ENCODE measurements around the gene SLC17A9. TPM values are rescaled to one million over a fixed set of nuclear protein-coding genes. Genes with fewer than 3 reads are reported as not detected.
A peak's percentile ranks its signal among the peaks of the same experiment; 100 is the strongest.

The SLC17A9 gene
- total and polyA plus RNA-seq, 4 donors = 0.69 to 2.4 (median 1.3) TPM

- Histone ChIP-seq H3K36me3 (ENCODE audit: control insufficient read depth, insufficient read depth, low read length) (no peaks in the 10 kb centered on the region), H3K27ac (ENCODE audit: low read depth, low read length) (no peak overlapping the region), H3K27me3 (ENCODE audit: control insufficient read depth, insufficient read depth, low read length) (peaks cover 11% of the 10 kb centered on the region), H3K9me3 (ENCODE audit: control insufficient read depth, insufficient read depth, low read length) (no peaks in the 10 kb centered on the region), H3K4me3 (ENCODE audit: low read depth, low read length) (no peak overlapping the region), H3K4me1 (ENCODE audit: control insufficient read depth, insufficient read depth, low read length) (peaks cover 22% of the 10 kb centered on the region)
- 54% methylated on average over 11 of the region's 11 CpGs for WGBS (ENCODE audit: insufficient coverage)
- DNase-seq (ENCODE audit: low read depth in 4 of 6, low spot score in 6 of 6) = no peak
Measured at GRCh38 chr20:62989201-62989601, 36.7 kb downstream of the SLC17A9 start.

DNA sequence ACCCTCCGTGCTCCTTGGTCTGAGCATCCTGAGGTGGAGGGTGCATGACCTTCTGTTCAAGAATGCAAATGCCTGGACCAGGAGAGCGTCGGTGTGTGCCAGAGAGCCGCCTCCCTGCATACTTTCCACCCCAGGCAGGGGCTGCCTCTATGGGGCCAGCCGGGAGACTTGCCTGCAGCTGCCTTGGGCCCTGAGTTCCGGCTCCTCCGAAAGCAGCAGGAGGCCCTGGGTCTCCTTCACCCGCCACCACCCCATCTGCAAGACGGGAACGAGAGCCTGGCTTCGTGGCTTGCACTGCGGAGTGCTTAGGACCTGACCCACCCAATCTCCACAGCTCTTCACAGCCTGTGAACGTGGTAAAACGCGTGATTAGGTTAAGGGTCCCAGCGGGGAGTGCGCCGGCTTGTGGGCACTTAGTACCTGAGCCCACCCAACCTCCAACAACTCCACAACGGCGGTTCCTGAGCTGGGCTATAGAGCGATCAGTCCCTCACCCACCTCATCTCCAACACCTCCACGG, 37.9 kb downstream of the SLC17A9 start:
- WGBS (ENCODE audit: insufficient coverage) = 74% methylated on average over 21 of the region's 22 CpGs
- H3K27me3 ChIP-seq (ENCODE audit: control insufficient read depth, insufficient read depth, low read length) = peaks cover 12% of the 10 kb centered on the region

DNA sequence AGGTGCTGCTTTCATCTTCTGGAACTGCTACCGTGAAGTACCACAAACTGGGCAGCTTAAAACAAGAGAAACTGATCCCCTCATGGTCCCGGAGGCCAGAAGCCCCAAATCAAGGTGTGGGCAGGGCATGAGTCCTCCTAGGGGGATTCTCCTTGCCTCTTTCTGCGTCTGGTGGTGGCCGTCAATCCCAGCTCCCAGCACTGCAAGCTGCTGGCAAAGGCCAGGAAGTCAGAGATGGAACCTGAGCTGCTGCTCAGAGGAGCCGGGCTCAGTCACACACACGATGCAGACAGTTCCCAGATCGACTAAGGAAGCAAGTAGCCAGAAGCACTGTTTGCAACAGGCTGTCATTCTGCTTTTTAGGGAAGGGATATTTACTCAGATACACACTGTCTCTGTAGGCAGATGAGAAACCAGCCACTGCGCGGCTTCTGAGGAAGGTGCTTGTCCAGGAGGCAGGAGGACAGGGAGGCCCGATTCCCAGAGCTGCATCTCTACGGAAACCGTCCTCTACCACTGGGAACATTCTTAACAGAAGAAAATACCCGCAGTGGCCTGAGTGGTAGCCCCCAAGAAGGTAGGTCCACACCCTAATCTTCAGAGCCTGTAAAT, 38.8 kb downstream of the SLC17A9 start:
- peaks cover 15% of the 10 kb centered on the region for H3K27me3 ChIP-seq (ENCODE audit: control insufficient read depth, insufficient read depth, low read length)
- WGBS (ENCODE audit: insufficient coverage) = 70% methylated on average over 7 of the region's 13 CpGs

More for the DNA sequence above, 37.9 kb downstream of the SLC17A9 start:
- Histone ChIP-seq H3K27ac (ENCODE audit: low read depth, low read length) (no peak overlapping the region), H3K36me3 (ENCODE audit: control insufficient read depth, insufficient read depth, low read length) (no peaks in the 10 kb centered on the region), H3K4me1 (ENCODE audit: control insufficient read depth, insufficient read depth, low read length) (peaks cover 16% of the 10 kb centered on the region), H3K9me3 (ENCODE audit: control insufficient read depth, insufficient read depth, low read length) (no peaks in the 10 kb centered on the region), H3K4me3 (ENCODE audit: low read depth, low read length) (no peak overlapping the region)
- no peak for DNase-seq (ENCODE audit: low read depth in 4 of 6, low spot score in 6 of 6)

GRCh38 chr20:62991863-62992262, 39.4 kb downstream of the SLC17A9 start:
- no peak for DNase-seq (ENCODE audit: low read depth in 4 of 6, low spot score in 6 of 6)
- WGBS (ENCODE audit: insufficient coverage) = 80% methylated on average over 2 of the region's 6 CpGs
- no peaks in the 10 kb centered on the region for H3K36me3 ChIP-seq (ENCODE audit: control insufficient read depth, insufficient read depth, low read length)

More for the DNA sequence above, 38.8 kb downstream of the SLC17A9 start:
- Histone ChIP-seq H3K36me3 (ENCODE audit: control insufficient read depth, insufficient read depth, low read length) (no peaks in the 10 kb centered on the region), H3K4me3 (ENCODE audit: low read depth, low read length) (no peak overlapping the region), H3K27ac (ENCODE audit: low read depth, low read length) (no peak overlapping the region), H3K4me1 (ENCODE audit: control insufficient read depth, insufficient read depth, low read length) (peaks cover 10% of the 10 kb centered on the region), H3K9me3 (ENCODE audit: control insufficient read depth, insufficient read depth, low read length) (no peaks in the 10 kb centered on the region)
- no peak for DNase-seq (ENCODE audit: low read depth in 4 of 6, low spot score in 6 of 6)

DNA sequence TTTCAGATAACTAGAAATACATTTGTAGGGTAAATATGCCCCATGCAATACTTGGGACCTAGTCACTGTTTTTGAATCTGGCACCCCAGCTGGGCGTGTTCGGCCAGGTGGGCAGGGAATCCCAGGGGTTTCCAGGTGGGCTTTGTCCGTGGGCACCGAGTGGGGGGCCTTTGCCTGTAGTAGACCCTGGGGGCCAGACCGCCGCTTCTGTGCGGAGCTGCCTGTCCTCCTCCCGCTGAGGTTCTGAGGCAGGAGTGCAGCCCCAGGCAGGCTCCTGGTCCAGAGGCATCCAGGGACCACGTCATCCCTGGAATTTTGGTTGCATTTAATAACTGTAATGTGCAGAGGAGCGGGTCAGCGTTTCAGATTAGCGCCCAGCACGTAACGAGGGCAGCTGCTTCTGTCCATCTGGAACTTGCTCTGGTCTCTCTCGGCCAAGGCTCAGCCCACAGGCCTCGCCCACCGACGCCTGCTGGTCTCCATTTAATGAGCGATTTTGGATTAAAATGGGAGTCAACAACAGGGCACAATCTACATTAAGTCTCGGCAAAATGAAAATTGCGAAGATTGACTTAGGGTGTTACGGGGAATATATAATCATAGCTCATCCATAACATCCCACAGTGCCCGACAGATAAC, 41.5 kb downstream of the SLC17A9 start:
- Histone ChIP-seq H3K36me3 (ENCODE audit: control insufficient read depth, insufficient read depth, low read length) (no peaks in the 10 kb centered on the region), H3K4me1 (ENCODE audit: control insufficient read depth, insufficient read depth, low read length) (peaks cover 5% of the 10 kb centered on the region), H3K27me3 (ENCODE audit: control insufficient read depth, insufficient read depth, low read length) (peaks cover 32% of the 10 kb centered on the region), H3K4me3 (ENCODE audit: low read depth, low read length) (no peak overlapping the region), H3K27ac (ENCODE audit: low read depth, low read length) (no peak overlapping the region), H3K9me3 (ENCODE audit: control insufficient read depth, insufficient read depth, low read length) (no peaks in the 10 kb centered on the region)
- 89% methylated on average over 15 of the region's 23 CpGs for WGBS (ENCODE audit: insufficient coverage)
- DNase-seq (ENCODE audit: low read depth in 4 of 6, low spot score in 6 of 6) = no peak

More at GRCh38 chr20:62991863-62992262, 39.4 kb downstream of the SLC17A9 start:
- no peaks in the 10 kb centered on the region for H3K9me3 ChIP-seq (ENCODE audit: control insufficient read depth, insufficient read depth, low read length)
- peaks cover 8% of the 10 kb centered on the region for H3K4me1 ChIP-seq (ENCODE audit: control insufficient read depth, insufficient read depth, low read length)
- no peak overlapping the region for H3K4me3 ChIP-seq (ENCODE audit: low read depth, low read length)
- peaks cover 20% of the 10 kb centered on the region for H3K27me3 ChIP-seq (ENCODE audit: control insufficient read depth, insufficient read depth, low read length)
- H3K27ac ChIP-seq (ENCODE audit: low read depth, low read length) = no peak overlapping the region

DNA sequence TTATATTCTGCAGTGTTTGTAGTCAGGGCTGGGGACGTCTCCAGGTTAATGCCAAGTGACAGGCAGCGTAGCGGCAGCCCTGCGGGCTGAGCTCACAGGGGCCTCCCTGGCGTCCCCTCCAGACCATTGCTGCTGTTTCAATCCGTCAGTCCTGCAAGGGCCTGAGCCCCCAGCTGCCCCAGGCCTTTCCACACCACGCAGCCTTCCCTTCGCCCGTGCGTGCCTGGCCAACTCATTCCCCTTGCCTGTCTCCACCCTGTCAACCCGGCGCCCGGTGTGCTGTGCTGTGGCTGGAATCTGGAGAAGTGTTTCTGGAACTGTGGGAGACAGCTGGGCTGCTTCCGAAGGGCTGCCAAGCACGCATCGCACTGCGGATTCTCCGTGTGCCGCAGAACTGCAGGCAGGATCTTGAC, 42.4 kb downstream of the SLC17A9 start:
- no peaks in the 10 kb centered on the region for H3K9me3 ChIP-seq (ENCODE audit: control insufficient read depth, insufficient read depth, low read length)
- no peak overlapping the region for H3K4me3 ChIP-seq (ENCODE audit: low read depth, low read length)
- peak in 2 of 6 donors; percentile 44 to 57 for DNase-seq (ENCODE audit: low read depth in 4 of 6, low spot score in 6 of 6)
- H3K36me3 ChIP-seq (ENCODE audit: control insufficient read depth, insufficient read depth, low read length) = no peaks in the 10 kb centered on the region
- no peak overlapping the region for H3K27ac ChIP-seq (ENCODE audit: low read depth, low read length)
- H3K27me3 ChIP-seq (ENCODE audit: control insufficient read depth, insufficient read depth, low read length) = peaks cover 37% of the 10 kb centered on the region
- WGBS (ENCODE audit: insufficient coverage) = 62% methylated on average over 15 of the region's 19 CpGs
- H3K4me1 ChIP-seq (ENCODE audit: control insufficient read depth, insufficient read depth, low read length) = peaks cover 5% of the 10 kb centered on the region

GRCh38 chr20:62995481-62995880, 43.0 kb downstream of the SLC17A9 start:
- H3K27ac ChIP-seq (ENCODE audit: low read depth, low read length) = no peak overlapping the region
- H3K27me3 ChIP-seq (ENCODE audit: control insufficient read depth, insufficient read depth, low read length) = peaks cover 43% of the 10 kb centered on the region
- H3K4me3 ChIP-seq (ENCODE audit: low read depth, low read length) = no peak overlapping the region
- H3K4me1 ChIP-seq (ENCODE audit: control insufficient read depth, insufficient read depth, low read length) = peaks cover 5% of the 10 kb centered on the region
- H3K9me3 ChIP-seq (ENCODE audit: control insufficient read depth, insufficient read depth, low read length) = no peaks in the 10 kb centered on the region
- WGBS (ENCODE audit: insufficient coverage) = 79% methylated on average over 8 of the region's 11 CpGs
- H3K36me3 ChIP-seq (ENCODE audit: control insufficient read depth, insufficient read depth, low read length) = no peaks in the 10 kb centered on the region
- DNase-seq (ENCODE audit: low read depth in 4 of 6, low spot score in 6 of 6) = no peak

DNA sequence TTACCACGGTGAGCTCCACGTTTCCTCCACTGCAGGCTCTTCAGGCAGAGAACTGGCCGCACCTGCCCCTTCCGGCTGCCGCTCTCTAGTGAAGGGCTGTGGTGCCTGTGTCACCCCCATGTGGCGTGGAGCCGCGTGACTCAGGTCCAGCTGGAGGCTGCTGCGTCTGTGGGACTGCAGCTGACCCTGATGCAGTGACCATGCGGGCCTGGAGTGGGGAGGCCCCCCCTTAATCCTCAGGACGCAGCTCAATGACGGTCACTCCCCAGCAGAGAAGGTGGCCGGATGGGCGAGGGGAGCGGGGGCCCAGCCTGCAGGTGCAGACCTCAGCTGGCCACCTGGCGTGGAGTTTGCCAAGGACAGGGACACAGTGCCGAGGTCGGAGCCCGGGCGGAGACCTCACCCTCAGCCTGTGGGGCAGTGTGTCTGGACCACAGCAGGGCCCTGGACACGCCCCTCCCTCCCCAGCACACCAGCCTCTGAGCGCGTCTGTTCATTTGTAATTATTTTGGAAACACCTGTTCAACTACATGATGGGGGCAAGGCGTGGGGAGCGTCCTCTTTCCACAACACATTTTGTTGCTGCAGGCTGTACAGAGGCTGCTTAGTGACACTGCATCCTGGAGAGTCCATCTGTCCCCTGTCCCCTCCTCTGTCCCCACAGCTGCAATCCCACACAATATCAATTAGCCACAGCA, 43.5 kb downstream of the SLC17A9 start:
- Histone ChIP-seq H3K9me3 (ENCODE audit: control insufficient read depth, insufficient read depth, low read length) (no peaks in the 10 kb centered on the region), H3K4me1 (ENCODE audit: control insufficient read depth, insufficient read depth, low read length) (peaks cover 5% of the 10 kb centered on the region), H3K36me3 (ENCODE audit: control insufficient read depth, insufficient read depth, low read length) (no peaks in the 10 kb centered on the region), H3K27me3 (ENCODE audit: control insufficient read depth, insufficient read depth, low read length) (peaks cover 41% of the 10 kb centered on the region), H3K4me3 (ENCODE audit: low read depth, low read length) (no peak overlapping the region), H3K27ac (ENCODE audit: low read depth, low read length) (no peak overlapping the region)
- DNase-seq (ENCODE audit: low read depth in 4 of 6, low spot score in 6 of 6) = no peak
- 65% methylated on average over 25 of the region's 25 CpGs for WGBS (ENCODE audit: insufficient coverage)

GRCh38 chr20:62996596-62996982, 44.1 kb downstream of the SLC17A9 start:
- WGBS (ENCODE audit: insufficient coverage) = 90% methylated on average over 11 of the region's 14 CpGs
- DNase-seq (ENCODE audit: low read depth in 4 of 6, low spot score in 6 of 6) = no peak
- peaks cover 44% of the 10 kb centered on the region for H3K27me3 ChIP-seq (ENCODE audit: control insufficient read depth, insufficient read depth, low read length)
- peaks cover 5% of the 10 kb centered on the region for H3K4me1 ChIP-seq (ENCODE audit: control insufficient read depth, insufficient read depth, low read length)
- no peak overlapping the region for H3K4me3 ChIP-seq (ENCODE audit: low read depth, low read length)
- no peaks in the 10 kb centered on the region for H3K9me3 ChIP-seq (ENCODE audit: control insufficient read depth, insufficient read depth, low read length)
- no peaks in the 10 kb centered on the region for H3K36me3 ChIP-seq (ENCODE audit: control insufficient read depth, insufficient read depth, low read length)
- no peak overlapping the region for H3K27ac ChIP-seq (ENCODE audit: low read depth, low read length)

Measured in spinal cord (tissue), 10 donors.